Measurements from ENCODE around the gene CUBN. TPM values are rescaled to one million over a fixed set of nuclear protein-coding genes. Genes with fewer than 3 reads are reported as not detected.
"Not testable (repeated sequence)": the region's sequence is repeated elsewhere in the genome, so short reads cannot be mapped to it uniquely, and the experiment has no call there.

CUBN gene
- total RNA-seq, 2 experiments from 2014 or later: 0.19 to 0.59 TPM

DNA sequence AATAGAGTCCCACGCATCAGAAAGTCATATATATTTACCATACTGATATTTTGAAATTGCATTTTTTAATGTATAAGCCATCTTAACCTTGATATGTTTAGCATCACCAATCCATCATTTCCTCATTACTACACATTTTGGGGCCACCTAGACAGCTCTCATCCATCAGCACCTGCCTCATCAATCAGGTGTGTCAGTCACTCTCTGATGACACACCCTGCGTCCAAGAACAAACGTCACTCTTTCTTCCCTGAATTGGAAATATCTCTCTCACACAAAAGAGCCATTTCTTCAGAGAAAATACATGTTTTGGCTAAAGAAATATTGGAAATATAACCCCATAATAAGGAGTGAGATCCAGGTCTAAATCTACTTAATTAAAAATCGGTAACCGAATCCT lies 273.5 kb downstream of the CUBN start:
- POLR2A ChIA-PET: no interaction called here
- CTCF ChIA-PET: interaction anchor here (1.3 kb wide), 1 partner anchor 11 kb away, joined by 5 read pairs; no protein-coding TSS in a partner anchor

DNA sequence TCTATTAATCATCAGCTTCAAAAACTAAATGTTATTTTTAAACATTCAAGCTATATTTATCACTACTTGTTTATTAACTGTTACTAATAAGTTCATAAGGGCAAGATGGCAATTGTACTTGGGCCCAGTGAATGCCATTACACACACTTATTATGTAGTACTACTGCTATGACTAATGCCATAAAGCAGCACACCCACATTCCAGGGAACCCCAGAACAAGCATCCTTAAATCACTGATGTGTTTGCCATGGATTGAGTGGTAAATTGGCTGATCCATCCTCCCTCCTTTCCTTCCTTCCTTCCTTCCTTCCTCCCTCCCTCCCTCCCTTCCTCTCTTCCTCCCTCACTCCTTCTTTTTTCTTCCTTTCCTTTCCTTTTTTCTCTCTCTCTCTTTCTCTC lies 275.0 kb downstream of the CUBN start:
- POLR2A ChIA-PET: no interaction called here
- CTCF ChIA-PET: no interaction called here

GRCh38 chr10:16853809-16854208 lies 275.8 kb downstream of the CUBN start:
- ChIA-PET POLR2A (no interaction called here), CTCF (no interaction called here)

GRCh38 chr10:16853201-16853600 lies 276.4 kb downstream of the CUBN start:
- ChIA-PET POLR2A (no interaction called here), CTCF (interaction anchor here (0.6 to 1.5 kb wide), 2 partner anchors 9 to 10 kb away, joined by 3 read pairs; no protein-coding TSS in a partner anchor)

DNA sequence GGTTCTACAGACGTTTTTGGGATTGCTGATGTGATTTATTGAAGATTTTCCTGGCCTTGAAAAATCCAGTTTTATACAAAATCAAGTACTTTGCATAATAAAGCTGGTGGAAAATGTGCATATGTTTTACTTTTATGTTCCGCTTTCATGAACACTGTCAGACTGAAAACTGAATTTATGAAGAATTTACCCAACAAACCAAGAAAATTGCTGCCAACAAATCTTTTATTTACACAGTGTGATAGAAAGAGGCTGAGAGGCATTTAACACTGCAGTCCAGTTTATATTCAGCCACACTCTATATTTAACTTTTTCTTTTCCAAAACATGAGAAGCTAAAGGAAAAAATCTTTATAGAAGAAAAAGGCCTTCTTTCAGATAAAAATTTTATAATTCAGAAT lies 277.0 kb downstream of the CUBN start:
- ChIA-PET CTCF (interaction anchor here (1.5 kb wide), 1 partner anchor 10 kb away, joined by 3 read pairs; no protein-coding TSS in a partner anchor), POLR2A (no interaction called here)

GRCh38 chr10:16848562-16849154 lies 281.0 kb downstream of the CUBN start:
- ChIA-PET CTCF (interaction anchor here (0.7 kb wide), 1 partner anchor 849 kb away, joined by 4 read pairs; no protein-coding TSS in a partner anchor), POLR2A (no interaction called here)

DNA sequence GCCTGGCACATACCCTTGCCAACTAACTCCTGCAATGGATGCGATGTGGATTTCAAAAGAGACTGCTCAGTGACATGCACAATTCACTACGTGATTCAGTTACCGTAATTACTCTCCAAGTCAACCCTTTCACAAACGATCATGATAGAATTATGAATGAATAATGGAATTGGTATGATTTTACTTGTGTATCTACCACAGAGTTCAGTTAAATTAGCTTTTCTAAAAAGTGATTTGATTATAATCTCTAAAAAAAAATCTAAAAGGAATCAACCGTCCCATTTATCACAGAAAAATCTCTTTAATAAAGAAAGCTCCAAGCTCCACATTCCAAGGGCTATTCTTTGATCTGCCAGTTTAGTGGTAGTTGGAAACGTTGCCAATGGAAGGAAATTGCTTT lies 282.0 kb downstream of the CUBN start:
- ChIA-PET CTCF (no interaction called here), POLR2A (no interaction called here)

DNA sequence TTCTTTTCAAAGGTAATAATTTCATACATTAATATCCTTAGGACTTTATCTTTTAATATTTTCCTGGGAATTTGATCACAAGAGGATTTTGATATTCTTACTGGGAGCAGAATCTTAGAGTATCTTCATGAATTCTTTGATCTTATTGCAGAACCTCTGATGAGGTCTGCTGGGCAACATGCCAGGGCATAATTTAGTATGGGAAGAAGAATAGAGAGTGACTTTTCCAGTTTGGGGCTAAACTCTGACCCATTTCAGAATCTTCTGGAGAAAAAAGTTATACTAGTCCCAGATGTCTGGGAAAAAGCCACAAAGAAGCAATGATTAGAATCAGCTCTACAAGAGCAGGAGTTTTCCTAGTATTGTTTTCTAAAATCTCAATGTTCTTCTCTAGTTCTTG lies 284.4 kb downstream of the CUBN start:
- ChIA-PET CTCF (interaction anchor here (1.4 kb wide), 1 partner anchor 11 kb away, joined by 5 read pairs; no protein-coding TSS in a partner anchor), POLR2A (no interaction called here)

DNA sequence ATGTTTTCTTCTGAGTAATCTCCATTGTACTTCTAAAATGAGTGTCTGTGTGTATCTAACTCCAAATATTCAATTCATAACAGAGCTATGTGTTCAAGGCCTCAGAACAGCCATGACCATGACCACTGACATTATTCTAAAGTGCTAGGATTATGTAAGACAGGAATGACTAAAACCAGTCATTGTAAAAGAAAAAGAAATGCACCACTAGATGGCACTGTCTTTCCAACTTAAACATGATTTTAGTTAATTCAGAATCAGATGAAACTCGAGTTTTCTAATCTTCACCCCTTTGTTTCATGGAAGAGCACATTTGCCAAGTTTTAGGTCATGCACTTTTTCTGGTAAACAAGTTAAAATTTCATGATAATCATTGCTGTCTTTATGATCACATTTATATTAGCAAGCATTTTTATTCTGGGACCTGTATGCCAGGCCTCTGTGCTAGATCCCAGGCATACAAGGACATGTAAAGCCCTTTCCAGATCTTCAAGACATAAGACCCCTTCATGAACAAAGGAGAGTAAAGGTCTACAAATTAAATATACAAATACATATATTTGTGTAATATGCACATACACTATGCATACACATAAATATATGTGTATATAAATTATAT lies 286.2 kb downstream of the CUBN start:
- CTCF ChIA-PET: interaction anchor here (0.8 to 1.2 kb wide), 3 partner anchors 9 to 365 kb away, joined by 3 read pairs; partner anchors contain the start of gene RSU1
- POLR2A ChIA-PET: no interaction called here

GRCh38 chr10:16835228-16835627 lies 294.4 kb downstream of the CUBN start:
- ChIA-PET CTCF (no interaction called here), POLR2A (no interaction called here)

DNA sequence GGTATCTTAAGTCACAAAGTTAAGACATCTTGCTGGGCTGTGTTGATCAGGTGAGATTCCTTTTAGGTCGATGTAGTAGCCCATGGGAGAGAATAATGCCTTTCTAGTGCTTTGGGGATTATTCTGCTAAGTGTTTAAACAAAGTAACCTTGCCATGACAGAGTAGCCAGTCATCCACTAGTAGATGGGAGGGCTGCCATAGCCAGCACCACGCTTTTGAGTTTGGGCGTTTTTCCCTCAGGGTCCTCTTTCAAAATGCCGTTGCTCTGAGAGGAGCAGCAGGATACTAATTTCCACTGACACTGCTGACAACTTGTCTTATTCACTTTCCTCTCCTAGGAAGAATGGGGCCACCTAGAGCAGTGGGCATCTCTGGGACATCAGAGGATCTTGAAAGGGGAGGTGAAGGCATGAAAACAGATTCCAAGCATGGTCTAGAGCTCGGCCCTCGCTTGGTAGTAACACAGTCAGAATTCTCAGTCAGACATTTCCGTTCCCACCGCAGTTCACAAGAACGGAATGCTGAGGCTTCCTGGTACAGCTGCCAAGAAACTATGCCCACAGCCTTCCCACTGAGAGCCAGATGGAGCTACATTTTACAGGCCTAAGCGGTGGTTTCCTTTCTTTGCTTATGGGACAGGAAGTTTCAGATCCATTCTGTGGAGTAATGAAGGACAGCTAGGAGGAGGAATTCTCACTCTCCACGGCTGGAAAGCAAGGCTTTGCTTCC lies 297.1 kb downstream of the CUBN start:
- POLR2A ChIA-PET: no interaction called here
- CTCF ChIA-PET: no interaction called here

DNA sequence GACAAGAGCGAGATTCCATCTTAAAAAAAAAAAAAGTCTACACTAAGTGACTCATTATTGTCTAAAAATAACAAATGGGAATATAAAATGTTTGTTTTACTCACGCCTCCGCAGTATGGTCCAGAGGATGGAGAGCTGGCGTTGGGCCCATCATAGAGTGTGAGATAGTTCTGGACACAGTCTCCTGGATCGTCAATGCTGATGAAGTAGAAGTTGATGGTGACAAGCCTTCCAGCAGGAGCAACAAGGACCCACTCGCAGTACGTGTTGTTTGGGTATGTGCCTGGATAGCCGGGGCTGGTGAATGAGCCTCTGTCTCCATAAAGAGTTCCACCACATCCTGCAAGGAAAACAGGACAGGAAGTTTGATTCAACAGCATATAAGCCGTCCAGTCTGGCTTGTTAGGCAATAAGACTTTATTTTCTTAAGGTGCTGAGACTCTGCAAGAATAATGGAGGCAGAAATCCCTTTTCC lies 300.9 kb downstream of the CUBN start:
- CTCF ChIA-PET: interaction anchor here (0.7 to 1.7 kb wide), 2 partner anchors 418 to 428 kb away, joined by 3 to 7 read pairs; no protein-coding TSS in a partner anchor
- POLR2A ChIA-PET: interaction anchor here (0.7 kb wide), 1 partner anchor 11 kb away, joined by 3 read pairs; no protein-coding TSS in a partner anchor

DNA sequence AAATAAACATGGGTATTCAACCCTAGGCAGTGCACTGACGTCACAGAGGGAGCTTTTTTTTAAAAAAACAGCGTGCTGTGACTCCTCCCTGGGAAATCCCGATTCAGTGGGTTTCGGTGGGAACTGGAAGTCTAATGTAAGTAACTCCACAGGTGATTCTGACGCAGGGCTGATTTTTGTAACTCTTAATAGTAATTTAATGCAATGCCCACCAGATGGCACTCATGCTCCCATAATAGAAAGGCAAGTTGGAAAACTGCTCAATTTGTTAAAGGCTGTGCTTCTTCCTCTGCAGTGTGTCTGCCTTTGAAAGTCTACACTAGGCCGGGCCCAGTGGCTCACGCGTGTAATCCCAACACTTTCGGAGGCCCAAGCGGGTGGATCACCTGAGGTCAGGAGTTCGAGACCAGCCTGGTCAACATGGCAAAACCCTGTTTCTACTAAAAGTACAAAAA lies 301.5 kb downstream of the CUBN start:
- POLR2A ChIA-PET: no interaction called here
- CTCF ChIA-PET: interaction anchor here (0.7 to 1.7 kb wide), 4 partner anchors 9 to 429 kb away, joined by 3 to 7 read pairs (median 4); no protein-coding TSS in a partner anchor

DNA sequence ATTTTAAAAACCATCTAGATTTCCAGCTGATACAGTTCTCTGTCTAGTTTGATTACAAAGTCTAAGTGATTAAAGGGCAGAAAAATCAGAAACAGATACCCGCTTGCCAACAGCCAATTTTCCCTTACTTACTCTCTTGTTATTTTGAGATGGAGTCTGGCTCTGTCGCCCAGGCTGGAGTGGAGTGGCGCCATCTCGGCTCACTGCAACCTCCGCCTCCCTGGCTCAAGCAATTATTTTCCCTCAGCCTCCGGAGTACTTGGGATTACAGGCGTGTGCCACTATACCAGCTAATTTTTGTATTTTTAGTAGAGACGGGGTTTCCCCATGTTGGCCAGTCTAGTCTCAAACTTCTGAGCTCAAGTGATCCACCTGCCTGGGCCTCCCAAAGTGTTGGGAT lies 302.1 kb downstream of the CUBN start:
- POLR2A ChIA-PET: not testable (repeated sequence)
- CTCF ChIA-PET: interaction anchor here (1.0 to 1.7 kb wide), 3 partner anchors 10 to 429 kb away, joined by 3 to 7 read pairs (median 4); no protein-coding TSS in a partner anchor

DNA sequence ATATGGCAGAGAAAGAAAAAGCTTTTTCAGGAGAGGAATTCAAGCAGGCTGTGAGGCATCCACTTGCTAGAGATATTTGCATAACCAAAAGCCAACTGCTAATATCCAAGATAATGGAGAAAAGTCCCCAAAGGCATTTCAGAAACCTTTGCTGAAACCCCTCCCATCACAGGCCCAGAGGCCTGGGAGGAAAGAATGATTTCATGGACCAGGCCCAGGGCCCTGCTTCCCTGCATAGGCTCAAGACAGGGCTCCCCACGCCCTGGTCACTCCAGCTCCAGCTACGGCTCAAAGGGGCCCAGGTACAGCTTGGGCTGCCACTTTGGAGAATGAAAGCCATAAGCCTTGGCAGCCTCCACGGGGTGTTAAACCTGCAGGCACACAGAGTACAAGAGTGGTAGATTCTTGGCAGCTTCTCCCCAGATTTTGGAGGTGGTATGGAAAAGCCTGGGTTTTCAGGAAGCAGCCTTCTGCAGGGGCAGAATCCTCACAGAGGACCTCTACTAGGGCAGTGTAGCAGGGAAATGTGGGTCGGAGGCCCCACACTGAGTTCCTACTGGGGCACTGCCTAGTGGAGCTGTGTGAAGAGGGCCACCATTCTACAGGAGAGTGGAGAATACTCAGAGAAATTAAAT lies 306.8 kb downstream of the CUBN start:
- POLR2A ChIA-PET: no interaction called here
- CTCF ChIA-PET: interaction anchor here (0.7 kb wide), 1 partner anchor 14 kb away, joined by 3 read pairs; no protein-coding TSS in a partner anchor

DNA sequence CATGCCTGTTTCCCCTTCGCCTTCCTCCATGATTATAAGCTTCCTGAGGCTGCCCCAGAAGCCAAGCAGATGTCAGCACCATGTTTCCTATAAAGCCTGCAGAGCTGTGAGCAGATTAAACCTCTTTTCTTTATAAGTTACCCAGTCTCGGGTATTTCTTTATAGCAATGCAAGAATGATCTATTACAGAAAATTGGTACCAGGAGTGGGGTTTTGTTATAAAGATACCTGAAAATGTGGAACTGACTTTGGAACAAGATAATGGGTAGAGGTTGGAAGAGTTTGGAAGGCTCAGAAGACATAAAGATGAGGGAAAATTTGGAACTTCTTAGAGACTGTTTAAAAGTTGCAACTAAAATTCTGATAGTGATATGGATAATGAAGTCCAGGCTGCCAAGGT lies 307.6 kb downstream of the CUBN start:
- ChIA-PET POLR2A (no interaction called here), CTCF (no interaction called here)

DNA sequence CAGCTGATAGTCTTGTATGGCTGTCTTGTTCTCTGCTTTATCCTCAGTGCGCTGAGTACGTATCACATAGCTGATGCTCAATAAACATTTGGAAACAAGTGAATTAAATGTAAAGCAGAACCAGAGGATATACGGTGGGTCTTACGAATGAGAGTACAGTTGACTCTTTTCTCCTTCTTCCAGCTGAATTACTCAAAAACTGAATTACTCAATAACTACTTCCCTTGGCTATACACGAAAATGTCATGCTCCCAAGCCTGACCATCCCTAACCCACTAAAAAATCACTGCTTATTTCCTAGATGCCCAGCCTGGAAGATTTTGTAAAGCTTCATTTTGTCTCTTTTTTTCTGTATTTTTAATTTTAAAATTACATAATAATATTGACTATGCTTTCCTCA lies 309.2 kb downstream of the CUBN start:
- CTCF ChIA-PET: no interaction called here
- POLR2A ChIA-PET: no interaction called here

DNA sequence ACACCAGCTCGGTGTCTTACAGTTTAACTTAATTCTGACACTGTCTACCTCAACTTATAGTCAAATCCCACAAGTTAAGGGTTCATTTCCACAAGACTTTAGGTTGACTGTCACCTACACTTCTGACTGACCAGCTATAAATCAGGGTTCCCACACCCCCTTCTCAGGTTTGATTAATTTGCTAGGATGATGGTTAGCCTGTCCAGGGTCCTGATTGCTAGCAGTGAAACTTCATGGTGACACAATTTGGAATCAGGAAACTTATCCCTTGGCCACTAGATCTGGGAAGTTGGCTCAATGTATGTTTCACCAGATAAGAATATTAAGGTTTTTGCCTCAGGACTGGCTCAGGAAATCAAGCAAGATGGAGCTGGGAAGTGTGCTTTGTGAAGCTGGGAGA lies 309.6 kb downstream of the CUBN start:
- ChIA-PET POLR2A (interaction anchor here (0.5 kb wide), 1 partner anchor 807 kb away, joined by 3 read pairs; no protein-coding TSS in a partner anchor), CTCF (no interaction called here)

DNA sequence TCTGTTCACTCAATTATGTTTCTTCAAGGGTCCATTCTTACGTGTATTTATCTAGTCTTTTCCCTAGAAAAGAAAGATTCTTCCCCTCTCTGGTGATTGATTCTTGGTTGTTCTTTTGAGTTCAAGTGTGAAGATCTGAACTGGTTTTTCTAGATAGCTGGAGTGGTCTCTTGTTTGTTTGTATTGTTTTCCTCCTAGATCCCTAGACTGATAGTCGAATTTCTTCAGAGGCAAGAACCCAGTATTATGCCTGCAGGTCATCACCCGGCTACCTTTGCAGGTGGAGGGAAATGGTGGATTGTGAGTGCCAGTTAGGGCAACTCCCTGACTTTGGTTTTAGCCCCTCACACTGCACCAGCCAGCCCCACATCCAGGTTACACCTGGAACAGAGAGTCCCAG lies 310.2 kb downstream of the CUBN start:
- ChIA-PET POLR2A (interaction anchor here (0.5 kb wide), 1 partner anchor 808 kb away, joined by 3 read pairs; no protein-coding TSS in a partner anchor), CTCF (no interaction called here)

DNA sequence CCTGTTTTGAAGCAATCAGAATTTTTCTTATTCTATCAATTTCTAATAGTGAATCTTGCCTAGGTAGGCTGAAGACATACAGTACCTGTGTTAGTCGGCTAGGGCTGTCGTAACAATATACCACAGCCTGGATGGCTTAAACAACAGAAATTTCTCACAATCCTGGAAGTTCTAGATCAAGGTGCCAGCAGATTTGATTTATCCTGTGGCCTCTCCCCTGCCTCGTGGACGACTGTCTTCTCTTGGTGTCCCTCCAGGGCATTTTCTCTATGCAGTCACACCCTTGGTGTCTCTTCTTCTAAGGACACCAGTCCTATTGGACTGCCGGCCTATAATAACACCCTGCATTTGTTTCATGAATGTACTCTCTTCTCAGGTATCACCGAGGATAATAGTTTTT lies 310.6 kb downstream of the CUBN start:
- ChIA-PET CTCF (no interaction called here), POLR2A (no interaction called here)

Measured in activated CD8-positive, alpha-beta memory T cell treated with anti-CD3 and anti-CD28 coated beads for 36 hours (primary cell).